HepG2 (cell line): ENCODE data around the gene TMBIM1. TPM values are rescaled to one million over a fixed set of nuclear protein-coding genes. Genes with fewer than 3 reads are reported as not detected.
A peak's percentile ranks its signal among the peaks of the same experiment; 100 is the strongest.

Source experiments
- ATF4 ChIP-seq, 2 experiments: fragments of 450-650 bp in 1 of 2; sonication (generic) in 1 of 2; formaldehyde crosslinking; IDR thresholded peaks; 2 replicates each; pipeline versions ENCODE4 v1.5.0 to v1.8.0; 2020 to 2022; ENCODE audit warnings: mild to moderate bottlenecking in 1 of 2, missing genetic modification reagents in 1 of 2
- DPF2 ChIP-seq: sonication (generic); formaldehyde crosslinking; IDR thresholded peaks from 2 replicates; pipeline ENCODE4 v1.4.0; 2020; ENCODE audit warnings: mild to moderate bottlenecking, low read depth, missing genetic modification reagents, borderline replicate concordance
- DRAP1 ChIP-seq: IDR thresholded peaks from 2 replicates; pipeline ENCODE4 v1.6.1; 2016; ENCODE audit warnings: missing genetic modification reagents, missing compliant biosample characterization
- MYNN ChIP-seq: sonication (generic); formaldehyde crosslinking; IDR thresholded peaks from 2 replicates; pipeline ENCODE4 v1.4.0; 2020; ENCODE audit warnings: mild to moderate bottlenecking, low read depth, missing genetic modification reagents
- POLR2AphosphoS5 ChIP-seq: IDR thresholded peaks from 2 replicates; pipeline ENCODE4 v1.6.1; 2012; ENCODE audit warnings: low read depth, low read length
- SAP130 ChIP-seq: IDR thresholded peaks from 2 replicates; pipeline ENCODE4 v1.6.1; 2016; ENCODE audit warnings: low read depth
- SPEN ChIP-seq: sonication (generic); formaldehyde crosslinking; IDR thresholded peaks from 2 replicates; pipeline ENCODE4 v1.5.1; 2020; ENCODE audit warnings: low read depth, mild to moderate bottlenecking, missing genetic modification reagents
- TRIM24 ChIP-seq: sonication (generic); formaldehyde crosslinking; IDR thresholded peaks from 2 replicates; pipeline ENCODE4 v1.8.0; 2022; ENCODE audit warnings: mild to moderate bottlenecking, missing genetic modification reagents
- ZNF574 ChIP-seq: sonication (generic); formaldehyde crosslinking; IDR thresholded peaks from 2 replicates; pipeline ENCODE4 v1.4.0; 2020; ENCODE audit warnings: missing genetic modification reagents
- polyA plus RNA-seq, 8 experiments: library from polyadenylated mRNA; depleted of rRNA in 3 of 8; stranded (reverse) in 7 of 8; unstranded in 1 of 8; fragments of >200 nt; fragmentation: Illumina TruSeq in 4 of 8; extraction: Trizol in 4 of 8; gene quantifications; 2 replicates each; pipeline versions ENCODE4 v1.2.1 to v1.2.3, GENCODE V29; 2011 to 2016; ENCODE audit warnings: low read depth in 4 of 8, missing spikeins in 1 of 8, mixed read lengths in 1 of 8; ENCODE audit not compliant: insufficient read depth in 1 of 8
- total RNA-seq, 5 experiments: library from RNA; depleted of rRNA; stranded (reverse); fragments of >200 nt; fragmentation: Illumina TruSeq; extraction: Trizol; gene quantifications; 2 replicates each; pipeline ENCODE4 v1.2.3, GENCODE V29; 2016; ENCODE audit warnings: low read depth in 1 of 5
- TF ChIP-seq, protein P1 (sequence below): sonication (generic); formaldehyde crosslinking; IDR thresholded peaks from 2 replicates; pipeline ENCODE4 v1.5.0; 2020; ENCODE audit warnings: mild to moderate bottlenecking, missing genetic modification reagents, borderline replicate concordance
- TF ChIP-seq, protein P2 (sequence below): sonication (generic); formaldehyde crosslinking; IDR thresholded peaks from 2 replicates; pipeline ENCODE4 v1.5.1; 2020; ENCODE audit warnings: mild to moderate bottlenecking, missing genetic modification reagents, moderate library complexity
- TF ChIP-seq, protein P3 (sequence below): sonication (generic); formaldehyde crosslinking; IDR thresholded peaks from 2 replicates; pipeline ENCODE4 v1.4.0; 2020; ENCODE audit warnings: mild to moderate bottlenecking, missing genetic modification reagents
- TF ChIP-seq, protein P4 (sequence below): sonication (generic); formaldehyde crosslinking; IDR thresholded peaks from 2 replicates; pipeline ENCODE4 v1.4.0; 2020; ENCODE audit warnings: mild to moderate bottlenecking, missing genetic modification reagents

TMBIM1 gene
- total and polyA plus RNA-seq, 2 of the 13 experiments (the other 11 are each of a cell fraction or from before 2014, with no cell fraction given) = 127 to 139 TPM

GRCh38 chr2:218290316-218291261 lies 1.7 kb downstream of the TMBIM1 start (continued):
- TF ChIP-seq ZNF574 (CRISPR knock-in tag) (0 out of 2 replicates have a peak, but pooled peaks have one; percentile 10), SAP130 (CRISPR knock-in tag) (0 out of 2 replicates have a peak, but pooled peaks have one; percentile 8), MYNN (CRISPR knock-in tag) (0 out of 2 replicates have a peak, but pooled peaks have one; percentile 67), SPEN (CRISPR knock-in tag) (0 out of 2 replicates have a peak, but pooled peaks have one; percentile 31), DPF2 (CRISPR knock-in tag) (no peak), ATF4 (CRISPR knock-in tag; IDR thresholded peaks at IDR 0.05) (no peak), TRIM24 (CRISPR knock-in tag) (no peak), POLR2AphosphoS5 (peak; percentile 34), DRAP1 (CRISPR knock-in tag) (0 out of 2 replicates have a peak, but pooled peaks have one; percentile 9)
- TF ChIP-seq, protein P1, sequence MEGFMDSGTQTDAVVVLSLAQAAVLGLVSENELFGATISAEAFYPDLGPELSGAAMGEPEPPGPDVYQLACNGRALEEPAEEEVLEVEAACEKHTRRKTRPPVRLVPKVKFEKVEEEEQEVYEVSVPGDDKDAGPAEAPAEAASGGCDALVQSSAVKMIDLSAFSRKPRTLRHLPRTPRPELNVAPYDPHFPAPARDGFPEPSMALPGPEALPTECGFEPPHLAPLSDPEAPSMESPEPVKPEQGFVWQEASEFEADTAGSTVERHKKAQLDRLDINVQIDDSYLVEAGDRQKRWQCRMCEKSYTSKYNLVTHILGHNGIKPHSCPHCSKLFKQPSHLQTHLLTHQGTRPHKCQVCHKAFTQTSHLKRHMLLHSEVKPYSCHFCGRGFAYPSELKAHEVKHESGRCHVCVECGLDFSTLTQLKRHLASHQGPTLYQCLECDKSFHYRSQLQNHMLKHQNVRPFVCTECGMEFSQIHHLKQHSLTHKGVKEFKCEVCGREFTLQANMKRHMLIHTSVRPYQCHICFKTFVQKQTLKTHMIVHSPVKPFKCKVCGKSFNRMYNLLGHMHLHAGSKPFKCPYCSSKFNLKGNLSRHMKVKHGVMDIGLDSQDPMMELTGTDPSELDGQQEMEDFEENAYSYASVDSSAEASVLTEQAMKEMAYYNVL (CRISPR knock-in tag) = 0 out of 2 replicates have a peak, but pooled peaks have one; percentile 21
- TF ChIP-seq, protein P2, sequence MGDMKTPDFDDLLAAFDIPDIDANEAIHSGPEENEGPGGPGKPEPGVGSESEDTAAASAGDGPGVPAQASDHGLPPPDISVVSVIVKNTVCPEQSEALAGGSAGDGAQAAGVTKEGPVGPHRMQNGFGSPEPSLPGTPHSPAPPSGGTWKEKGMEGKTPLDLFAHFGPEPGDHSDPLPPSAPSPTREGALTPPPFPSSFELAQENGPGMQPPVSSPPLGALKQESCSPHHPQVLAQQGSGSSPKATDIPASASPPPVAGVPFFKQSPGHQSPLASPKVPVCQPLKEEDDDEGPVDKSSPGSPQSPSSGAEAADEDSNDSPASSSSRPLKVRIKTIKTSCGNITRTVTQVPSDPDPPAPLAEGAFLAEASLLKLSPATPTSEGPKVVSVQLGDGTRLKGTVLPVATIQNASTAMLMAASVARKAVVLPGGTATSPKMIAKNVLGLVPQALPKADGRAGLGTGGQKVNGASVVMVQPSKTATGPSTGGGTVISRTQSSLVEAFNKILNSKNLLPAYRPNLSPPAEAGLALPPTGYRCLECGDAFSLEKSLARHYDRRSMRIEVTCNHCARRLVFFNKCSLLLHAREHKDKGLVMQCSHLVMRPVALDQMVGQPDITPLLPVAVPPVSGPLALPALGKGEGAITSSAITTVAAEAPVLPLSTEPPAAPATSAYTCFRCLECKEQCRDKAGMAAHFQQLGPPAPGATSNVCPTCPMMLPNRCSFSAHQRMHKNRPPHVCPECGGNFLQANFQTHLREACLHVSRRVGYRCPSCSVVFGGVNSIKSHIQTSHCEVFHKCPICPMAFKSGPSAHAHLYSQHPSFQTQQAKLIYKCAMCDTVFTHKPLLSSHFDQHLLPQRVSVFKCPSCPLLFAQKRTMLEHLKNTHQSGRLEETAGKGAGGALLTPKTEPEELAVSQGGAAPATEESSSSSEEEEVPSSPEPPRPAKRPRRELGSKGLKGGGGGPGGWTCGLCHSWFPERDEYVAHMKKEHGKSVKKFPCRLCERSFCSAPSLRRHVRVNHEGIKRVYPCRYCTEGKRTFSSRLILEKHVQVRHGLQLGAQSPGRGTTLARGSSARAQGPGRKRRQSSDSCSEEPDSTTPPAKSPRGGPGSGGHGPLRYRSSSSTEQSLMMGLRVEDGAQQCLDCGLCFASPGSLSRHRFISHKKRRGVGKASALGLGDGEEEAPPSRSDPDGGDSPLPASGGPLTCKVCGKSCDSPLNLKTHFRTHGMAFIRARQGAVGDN (CRISPR knock-in tag) = peak; percentile 36; the same call in 1 of the 2 replicates
- TF ChIP-seq, protein P3, sequence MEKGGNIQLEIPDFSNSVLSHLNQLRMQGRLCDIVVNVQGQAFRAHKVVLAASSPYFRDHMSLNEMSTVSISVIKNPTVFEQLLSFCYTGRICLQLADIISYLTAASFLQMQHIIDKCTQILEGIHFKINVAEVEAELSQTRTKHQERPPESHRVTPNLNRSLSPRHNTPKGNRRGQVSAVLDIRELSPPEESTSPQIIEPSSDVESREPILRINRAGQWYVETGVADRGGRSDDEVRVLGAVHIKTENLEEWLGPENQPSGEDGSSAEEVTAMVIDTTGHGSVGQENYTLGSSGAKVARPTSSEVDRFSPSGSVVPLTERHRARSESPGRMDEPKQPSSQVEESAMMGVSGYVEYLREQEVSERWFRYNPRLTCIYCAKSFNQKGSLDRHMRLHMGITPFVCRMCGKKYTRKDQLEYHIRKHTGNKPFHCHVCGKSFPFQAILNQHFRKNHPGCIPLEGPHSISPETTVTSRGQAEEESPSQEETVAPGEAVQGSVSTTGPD (CRISPR knock-in tag) = 0 out of 2 replicates have a peak, but pooled peaks have one; percentile 36
- TF ChIP-seq, protein P4, sequence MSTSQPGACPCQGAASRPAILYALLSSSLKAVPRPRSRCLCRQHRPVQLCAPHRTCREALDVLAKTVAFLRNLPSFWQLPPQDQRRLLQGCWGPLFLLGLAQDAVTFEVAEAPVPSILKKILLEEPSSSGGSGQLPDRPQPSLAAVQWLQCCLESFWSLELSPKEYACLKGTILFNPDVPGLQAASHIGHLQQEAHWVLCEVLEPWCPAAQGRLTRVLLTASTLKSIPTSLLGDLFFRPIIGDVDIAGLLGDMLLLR (CRISPR knock-in tag) = 0 out of 2 replicates have a peak, but pooled peaks have one; percentile 29
